ENCODE measurements around the gene PLXNB2. TPM values are rescaled to one million over a fixed set of nuclear protein-coding genes. Genes with fewer than 3 reads are reported as not detected.

Gene PLXNB2
- total RNA-seq, 1 donor from 2014 or later, result 362 TPM

- no peak for TF ChIP-seq CTCF (IDR thresholded peaks at IDR 0.05)
- H3K27ac Mint-ChIP-seq (ENCODE audit: unreplicated experiment), result peak overlapping the region; percentile 96
- H3K4me3 Mint-ChIP-seq (ENCODE audit: unreplicated experiment), result peak overlapping the region; percentile 65
- peaks cover 62% of the 10 kb centered on the region for H3K4me1 Mint-ChIP-seq (ENCODE audit: unreplicated experiment)
- H3K27me3 Mint-ChIP-seq (ENCODE audit: unreplicated experiment), result no peaks in the 10 kb centered on the region
- DNase-seq (ENCODE audit: extremely low spot score, unreplicated experiment), result no peak
- H3K9me3 Mint-ChIP-seq (ENCODE audit: unreplicated experiment), result no peaks in the 10 kb centered on the region
- H3K36me3 Mint-ChIP-seq (ENCODE audit: unreplicated experiment), result peaks cover 4% of the 10 kb centered on the region
These were observed 4.0 kb downstream of the PLXNB2 start for GRCh38 chr22:50303515-50303847.

GRCh38 chr22:50302564-50302963 lies 4.9 kb downstream of the PLXNB2 start:
- Mint-ChIP-seq H3K4me1 (ENCODE audit: unreplicated experiment) (peaks cover 69% of the 10 kb centered on the region), H3K4me3 (ENCODE audit: unreplicated experiment) (peak overlapping the region; percentile 32), H3K27ac (ENCODE audit: unreplicated experiment) (peak overlapping the region; percentile 96), H3K9me3 (ENCODE audit: unreplicated experiment) (no peaks in the 10 kb centered on the region), H3K36me3 (ENCODE audit: unreplicated experiment) (peaks cover 4% of the 10 kb centered on the region), H3K27me3 (ENCODE audit: unreplicated experiment) (no peaks in the 10 kb centered on the region)
- TF ChIP-seq CTCF (IDR thresholded peaks at IDR 0.05), result no peak
- no peak for DNase-seq (ENCODE audit: extremely low spot score, unreplicated experiment)

GRCh38 chr22:50302041-50302541 lies 5.4 kb downstream of the PLXNB2 start:
- no peaks in the 10 kb centered on the region for H3K27me3 Mint-ChIP-seq (ENCODE audit: unreplicated experiment)
- H3K4me3 Mint-ChIP-seq (ENCODE audit: unreplicated experiment), result no peak overlapping the region
- H3K9me3 Mint-ChIP-seq (ENCODE audit: unreplicated experiment), result no peaks in the 10 kb centered on the region
- H3K36me3 Mint-ChIP-seq (ENCODE audit: unreplicated experiment), result peaks cover 4% of the 10 kb centered on the region
- TF ChIP-seq CTCF (IDR thresholded peaks at IDR 0.05), result no peak
- H3K4me1 Mint-ChIP-seq (ENCODE audit: unreplicated experiment), result peaks cover 73% of the 10 kb centered on the region
- H3K27ac Mint-ChIP-seq (ENCODE audit: unreplicated experiment), result peak overlapping the region; percentile 50
- DNase-seq (ENCODE audit: extremely low spot score, unreplicated experiment), result no peak

- no peak for DNase-seq (ENCODE audit: extremely low spot score, unreplicated experiment)
- peaks cover 76% of the 10 kb centered on the region for H3K4me1 Mint-ChIP-seq (ENCODE audit: unreplicated experiment)
- H3K27me3 Mint-ChIP-seq (ENCODE audit: unreplicated experiment), result no peaks in the 10 kb centered on the region
- H3K4me3 Mint-ChIP-seq (ENCODE audit: unreplicated experiment), result no peak overlapping the region
- H3K9me3 Mint-ChIP-seq (ENCODE audit: unreplicated experiment), result no peaks in the 10 kb centered on the region
- H3K27ac Mint-ChIP-seq (ENCODE audit: unreplicated experiment), result peak overlapping the region; percentile 50
- peaks cover 4% of the 10 kb centered on the region for H3K36me3 Mint-ChIP-seq (ENCODE audit: unreplicated experiment)
- TF ChIP-seq CTCF (IDR thresholded peaks at IDR 0.05), result no peak
These were observed 5.9 kb downstream of the PLXNB2 start for GRCh38 chr22:50301581-50301991.

GRCh38 chr22:50300620-50301257 lies 6.7 kb downstream of the PLXNB2 start:
- H3K4me1 Mint-ChIP-seq (ENCODE audit: unreplicated experiment), result peaks cover 78% of the 10 kb centered on the region
- H3K36me3 Mint-ChIP-seq (ENCODE audit: unreplicated experiment), result peaks cover 4% of the 10 kb centered on the region
- H3K27ac Mint-ChIP-seq (ENCODE audit: unreplicated experiment), result peak overlapping the region; percentile 52
- peak overlapping the region; percentile 18 for H3K4me3 Mint-ChIP-seq (ENCODE audit: unreplicated experiment)
- H3K9me3 Mint-ChIP-seq (ENCODE audit: unreplicated experiment), result no peaks in the 10 kb centered on the region
- no peaks in the 10 kb centered on the region for H3K27me3 Mint-ChIP-seq (ENCODE audit: unreplicated experiment)
- DNase-seq (ENCODE audit: extremely low spot score, unreplicated experiment), result no peak
- no peak for TF ChIP-seq CTCF (IDR thresholded peaks at IDR 0.05)
